GM18873 (cell line): ENCODE results near the gene ZFHX3.

Experiments used
- ATAC-seq: cut with Tn5 transposase; IDR thresholded peaks from one replicate; pipeline ENCODE4 v1.9.1; 2021; ENCODE audit warnings: mild to moderate bottlenecking, moderate library complexity, moderate number of reproducible peaks; ENCODE audit not compliant: unreplicated experiment, low FRiP score

ZFHX3 gene

DNA sequence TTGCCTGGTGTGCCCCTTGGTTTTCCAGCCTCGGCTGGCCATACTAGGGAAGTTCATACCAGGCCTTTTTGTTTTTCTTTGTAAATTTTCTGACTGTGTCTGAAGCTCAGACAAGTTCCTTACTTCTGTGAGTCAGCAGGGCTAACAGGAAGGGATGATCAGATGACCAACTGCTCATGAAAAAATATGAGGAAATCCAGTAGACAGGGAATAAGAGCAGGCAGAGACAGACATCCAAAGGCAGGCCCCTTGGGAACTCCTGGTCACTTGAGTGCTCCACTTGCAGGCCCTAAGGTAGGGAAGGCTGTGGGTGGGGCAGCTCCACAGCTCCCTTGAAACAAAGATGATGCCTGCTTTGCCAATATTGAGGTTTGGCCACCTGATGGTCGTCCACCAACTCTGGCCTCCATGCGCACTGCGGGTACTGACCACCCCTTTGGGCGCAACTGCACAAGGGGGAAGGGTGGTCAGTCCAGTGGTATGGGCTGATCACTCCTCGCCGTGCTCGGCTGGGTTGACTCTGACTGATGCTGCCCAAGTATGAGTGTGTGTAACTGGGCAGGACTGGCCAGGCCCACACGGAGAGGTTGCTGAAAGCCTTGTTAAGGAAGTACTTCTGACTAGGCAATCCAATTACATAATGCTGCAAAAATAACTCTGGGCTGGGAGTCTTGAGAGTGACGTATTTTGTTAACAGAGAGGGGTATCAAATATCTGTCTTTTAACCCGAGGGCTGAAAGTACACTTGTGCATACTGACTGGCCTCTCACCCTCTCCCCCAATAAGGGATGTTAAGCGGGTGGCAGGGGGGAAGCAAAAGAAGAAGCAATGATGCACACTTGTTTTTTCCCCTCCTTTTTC is 20.8 kb upstream of the ZFHX3 start:
- no peak for ATAC-seq

DNA sequence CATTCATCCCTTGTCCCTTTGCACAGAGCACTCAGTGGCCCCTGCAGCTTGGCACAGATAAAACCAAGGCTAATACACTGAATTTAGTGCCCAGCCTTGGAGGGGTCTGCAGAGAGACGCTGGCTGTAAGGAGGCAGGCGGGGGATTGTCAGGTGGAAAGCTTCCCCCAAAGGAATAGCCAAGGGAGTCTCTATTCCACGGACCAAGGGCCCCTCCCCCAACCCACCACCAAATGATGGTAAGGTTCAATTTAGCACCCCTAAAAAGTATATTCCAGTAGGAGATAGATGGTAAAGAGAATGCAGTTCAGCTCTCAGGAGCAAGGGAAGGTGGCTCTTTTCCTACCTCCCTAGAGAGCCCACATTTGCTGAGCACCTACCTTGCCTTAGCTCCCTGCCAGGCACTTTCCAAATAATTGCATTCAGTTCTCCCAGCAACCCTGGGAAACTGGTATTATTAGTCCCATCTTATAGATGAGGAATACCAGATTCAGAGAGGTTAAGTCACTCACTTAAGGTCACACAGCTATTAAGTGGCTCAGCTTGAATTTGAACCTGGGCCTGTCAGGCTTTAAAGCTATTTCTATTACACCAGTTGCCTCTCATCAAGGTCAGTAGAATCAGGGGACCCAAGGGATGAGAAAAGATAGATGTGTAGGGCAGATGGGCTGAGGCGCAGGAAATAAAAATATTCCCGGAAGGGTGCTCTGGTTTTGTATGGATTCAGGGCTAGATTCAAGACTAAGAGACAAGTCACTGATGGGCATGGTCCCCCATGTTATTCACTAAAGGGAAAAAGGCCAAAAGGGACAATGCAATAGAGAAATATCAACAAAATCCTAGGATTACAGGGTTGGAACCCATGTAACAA is 20.0 kb upstream of the ZFHX3 start:
- ATAC-seq = no peak

DNA sequence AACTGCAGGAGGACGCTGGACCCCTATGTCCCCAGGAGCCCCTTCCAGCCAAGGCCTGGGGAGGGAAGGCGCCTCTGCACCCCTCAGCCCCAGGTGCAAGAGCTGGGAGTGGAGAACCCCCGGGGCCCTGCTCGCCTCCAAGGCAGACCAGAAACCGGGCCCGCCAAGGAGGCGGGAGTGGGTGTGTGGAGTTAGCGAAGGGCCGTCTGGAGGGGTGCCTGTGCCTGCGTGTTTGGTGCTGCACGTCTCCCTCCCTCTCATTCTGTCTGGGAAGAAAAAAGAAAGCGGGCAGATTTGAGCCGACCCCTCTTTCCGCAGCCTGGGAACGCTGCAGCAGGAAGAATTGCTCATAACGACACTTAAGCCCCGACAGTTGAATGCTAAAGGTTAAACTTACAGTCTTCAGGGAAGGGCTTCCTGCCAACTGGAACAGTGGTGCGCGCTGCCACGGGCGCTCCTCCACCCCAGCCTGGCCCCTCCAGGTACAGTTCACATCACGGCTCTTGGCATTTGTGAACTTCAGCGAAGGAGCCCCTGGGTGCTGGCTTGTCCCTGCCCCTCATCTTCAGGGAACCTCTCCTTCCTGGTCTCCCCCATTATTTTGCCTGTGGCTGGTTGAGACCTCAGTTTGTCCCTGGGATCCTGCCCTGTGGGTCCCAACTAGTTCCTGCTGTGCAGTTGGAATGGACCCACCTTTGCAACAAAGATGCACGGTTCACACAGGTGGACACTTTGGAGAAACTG is 19.2 kb upstream of the ZFHX3 start:
- ATAC-seq = no peak

DNA sequence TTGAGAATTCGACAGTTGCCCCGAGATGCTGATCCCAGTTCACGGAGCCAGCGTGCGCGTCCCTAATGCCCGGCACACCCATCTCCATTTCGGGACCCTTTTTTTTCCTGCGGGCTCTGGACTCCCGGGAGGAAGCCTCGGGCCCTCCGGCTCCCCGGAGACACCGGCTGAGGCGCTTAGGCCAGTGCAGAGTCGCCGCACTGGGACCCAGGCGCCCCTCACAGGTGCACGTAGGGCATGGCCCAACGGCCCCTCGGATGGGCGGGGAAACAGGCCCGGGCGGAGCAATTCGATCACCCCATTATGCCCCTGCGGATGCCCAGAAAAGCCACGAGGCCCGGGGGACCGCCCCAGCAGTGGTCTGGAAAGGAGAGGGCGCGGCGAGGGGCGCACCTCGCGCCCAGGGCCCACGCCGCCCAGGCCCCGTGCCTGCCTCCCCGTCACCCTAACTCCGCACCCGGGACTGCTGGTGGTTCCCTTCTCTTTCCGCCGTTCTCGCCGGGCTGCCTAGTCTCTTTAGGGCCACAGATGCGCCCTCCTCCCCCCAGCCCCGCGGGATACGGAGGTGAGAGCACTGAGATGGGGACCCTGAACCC is 18.5 kb upstream of the ZFHX3 start:
- ATAC-seq = no peak

DNA sequence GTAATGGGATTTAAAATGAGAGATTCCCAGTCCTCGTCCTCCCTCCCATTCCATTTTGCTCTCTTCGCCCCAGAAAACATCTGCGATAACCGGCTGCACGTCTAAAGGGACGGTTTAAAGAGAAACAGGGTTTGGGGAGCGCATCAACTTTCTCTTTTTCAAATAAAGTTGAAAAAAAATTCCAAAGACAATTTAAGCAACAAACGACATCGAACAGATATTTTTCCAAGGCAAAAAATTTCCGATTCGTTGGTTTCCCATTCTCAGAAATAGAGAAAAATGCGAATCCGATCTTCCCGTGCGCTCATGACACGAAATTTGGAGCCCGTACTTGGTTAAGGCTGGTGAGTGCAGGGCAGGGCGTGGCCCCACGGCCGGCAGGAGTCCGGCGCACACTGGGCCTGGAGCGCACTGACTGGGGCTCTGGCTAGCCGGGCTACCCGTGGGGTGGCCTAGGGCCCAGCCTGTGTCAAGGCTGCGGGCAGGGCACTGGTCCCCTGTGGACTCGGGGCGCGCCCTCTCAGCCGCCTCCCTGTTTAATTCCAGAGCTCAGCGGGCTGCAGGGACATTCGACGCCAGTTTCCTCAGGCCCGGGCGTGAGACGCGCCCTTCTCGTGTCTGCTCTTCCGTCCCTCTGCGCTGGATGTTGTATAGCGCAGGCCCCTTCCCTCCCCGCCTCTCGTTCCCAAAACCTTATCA is 17.9 kb upstream of the ZFHX3 start:
- no peak for ATAC-seq

DNA sequence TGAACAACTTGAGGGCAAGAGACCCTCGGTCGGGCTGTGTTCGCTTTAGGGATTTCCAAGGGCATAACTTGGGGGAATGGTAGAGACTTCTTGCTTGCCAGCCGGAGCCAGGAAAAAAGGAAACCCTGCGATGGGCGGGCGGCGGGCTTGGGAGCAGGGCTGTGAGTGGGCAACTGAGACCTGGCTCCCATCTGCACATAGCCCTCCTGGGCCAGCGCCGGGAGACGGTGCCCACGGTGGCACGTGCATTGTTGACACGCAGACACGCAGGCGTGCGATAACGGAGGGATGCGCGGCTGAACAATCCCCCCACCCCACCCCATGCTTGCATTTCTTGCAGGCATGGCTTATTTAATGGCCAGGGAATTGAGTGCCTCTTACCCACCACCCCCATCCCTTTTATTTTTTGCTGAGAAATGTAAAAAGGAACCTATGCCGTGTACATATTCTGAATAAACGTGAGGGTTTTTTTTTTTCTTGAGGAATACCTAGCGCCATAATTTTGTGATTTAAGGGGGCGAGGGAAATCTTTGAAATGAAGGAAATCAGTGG is 17.1 kb upstream of the ZFHX3 start:
- ATAC-seq = no peak

DNA sequence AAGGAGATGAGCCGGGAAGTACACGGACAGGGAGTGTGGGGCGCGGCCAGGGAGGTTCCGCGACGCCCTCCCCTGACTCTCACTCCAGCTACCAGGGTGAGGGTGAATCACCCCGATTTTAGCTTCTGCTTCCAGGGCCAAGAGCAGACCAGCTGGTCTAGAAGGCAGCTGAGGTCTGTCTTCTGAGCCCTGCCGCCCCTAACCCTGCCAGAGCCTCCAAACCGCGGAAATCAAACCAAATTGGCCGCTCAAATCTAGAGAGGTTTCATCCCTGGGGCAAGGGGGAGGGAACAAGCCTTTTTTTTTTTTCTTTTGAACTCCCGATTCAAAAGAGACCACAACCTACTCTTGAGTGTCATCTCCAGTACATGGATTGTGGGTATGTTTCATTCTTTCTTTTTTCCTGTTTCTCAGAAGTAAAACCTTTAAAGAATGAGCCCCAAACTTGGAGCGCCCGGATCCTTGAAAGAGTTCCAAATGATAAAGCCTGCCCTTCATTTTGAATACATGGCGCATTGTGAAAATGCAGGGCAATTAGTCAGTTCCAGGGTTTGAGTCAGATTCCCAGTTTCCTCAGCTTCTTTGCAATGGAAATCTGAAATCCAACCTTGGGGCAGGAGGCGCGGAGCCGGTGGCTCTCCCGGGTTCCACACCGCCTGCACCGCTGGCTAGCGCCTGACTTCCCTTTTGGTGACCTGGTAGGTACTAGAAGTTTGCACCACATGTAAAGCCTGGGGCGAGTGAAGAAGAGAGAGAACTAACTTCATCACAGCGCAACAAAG is 16.5 kb upstream of the ZFHX3 start:
- no peak for ATAC-seq

DNA sequence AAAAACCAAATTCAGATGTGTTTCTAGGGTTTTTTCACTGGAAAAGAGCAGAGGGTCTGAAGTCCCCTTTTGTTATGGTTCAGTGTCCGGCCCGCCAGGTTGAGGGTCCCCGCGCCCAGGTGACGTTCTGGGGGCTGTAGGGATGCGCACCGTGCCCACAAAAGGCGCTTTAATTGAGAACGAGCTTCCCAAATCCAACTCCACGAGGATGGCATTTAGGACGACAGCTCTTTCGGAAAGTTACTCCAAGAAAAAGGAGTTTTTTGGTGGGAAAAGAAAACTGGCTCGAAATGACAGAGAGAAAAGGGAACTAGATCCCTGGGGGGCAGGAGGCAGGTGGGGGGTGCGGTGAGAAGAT is 15.9 kb upstream of the ZFHX3 start:
- ATAC-seq = no peak

DNA sequence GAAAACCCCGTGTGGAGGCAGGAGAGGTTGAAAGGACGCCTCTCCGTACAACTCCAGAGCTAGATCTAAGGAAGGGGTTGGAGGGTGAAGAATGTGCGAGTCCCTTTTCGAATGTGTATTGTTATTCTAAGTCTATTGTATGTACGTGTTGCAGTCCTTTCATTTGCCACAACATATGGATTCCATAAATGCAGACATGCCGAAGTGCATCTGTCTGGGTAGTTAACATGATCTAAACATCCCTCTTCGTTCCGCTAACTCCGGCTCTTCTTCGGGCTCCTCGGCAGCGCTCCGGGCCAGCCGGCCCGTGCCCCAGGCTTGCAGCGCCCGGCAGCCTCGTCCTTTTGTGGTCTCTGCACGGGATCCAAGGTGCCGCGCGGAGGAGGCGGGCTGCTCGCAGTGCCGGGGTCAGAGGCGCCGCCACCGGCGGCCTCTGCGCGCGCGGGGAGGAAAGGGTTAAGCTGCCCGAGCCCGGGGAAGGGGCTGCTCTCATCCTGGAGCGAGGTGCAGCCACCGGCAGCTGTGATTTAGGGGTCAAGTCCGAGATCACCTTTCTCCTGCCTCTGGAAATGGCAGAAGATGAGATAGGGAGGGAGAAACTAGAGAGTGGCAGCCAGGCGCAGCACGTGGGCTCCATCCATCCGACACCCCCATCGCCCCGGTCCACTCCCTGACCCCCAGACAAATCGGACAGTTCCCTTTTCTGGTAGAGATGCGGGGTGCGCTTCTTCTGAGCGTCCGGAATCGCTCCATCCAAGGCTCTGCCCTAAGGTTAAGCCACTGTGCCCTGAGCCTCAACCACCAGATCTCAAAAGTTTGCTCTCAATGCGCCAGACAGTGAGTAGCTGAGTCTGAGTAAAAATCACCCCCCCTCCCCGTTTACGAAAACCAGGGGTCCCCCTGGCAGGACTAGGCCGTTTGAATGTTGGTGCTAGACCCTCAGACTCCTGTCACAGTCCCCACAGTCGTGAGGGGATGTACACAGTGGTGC is 15.1 kb upstream of the ZFHX3 start:
- ATAC-seq = no peak

DNA sequence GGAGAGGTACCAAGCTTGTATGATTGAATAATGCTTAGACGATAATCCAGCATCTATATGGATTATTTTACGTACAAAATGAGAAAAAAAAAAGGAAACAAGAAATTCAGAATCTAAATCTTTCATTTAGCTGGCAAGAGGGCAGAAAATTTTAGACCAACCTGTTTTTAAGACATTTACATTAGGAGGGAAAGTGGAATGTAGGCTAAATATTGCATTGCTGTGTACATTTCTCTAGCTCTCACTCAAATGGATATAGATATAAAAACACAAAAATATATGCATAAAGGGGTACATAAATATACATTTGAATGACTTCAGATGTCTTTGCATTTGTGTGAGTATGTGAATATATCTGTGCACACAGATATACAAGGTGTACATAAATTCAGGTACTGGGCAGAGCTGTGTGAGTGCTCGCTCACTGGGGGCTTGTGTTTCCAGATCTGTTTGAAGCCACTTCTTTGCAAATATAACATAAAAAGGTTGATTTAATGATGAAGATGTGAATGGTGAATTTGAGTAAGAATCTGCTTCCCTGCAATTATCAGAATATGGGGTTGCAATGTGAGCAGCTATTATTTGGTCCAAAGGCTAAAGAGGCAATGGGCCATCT is 14.2 kb upstream of the ZFHX3 start:
- ATAC-seq = no peak

DNA sequence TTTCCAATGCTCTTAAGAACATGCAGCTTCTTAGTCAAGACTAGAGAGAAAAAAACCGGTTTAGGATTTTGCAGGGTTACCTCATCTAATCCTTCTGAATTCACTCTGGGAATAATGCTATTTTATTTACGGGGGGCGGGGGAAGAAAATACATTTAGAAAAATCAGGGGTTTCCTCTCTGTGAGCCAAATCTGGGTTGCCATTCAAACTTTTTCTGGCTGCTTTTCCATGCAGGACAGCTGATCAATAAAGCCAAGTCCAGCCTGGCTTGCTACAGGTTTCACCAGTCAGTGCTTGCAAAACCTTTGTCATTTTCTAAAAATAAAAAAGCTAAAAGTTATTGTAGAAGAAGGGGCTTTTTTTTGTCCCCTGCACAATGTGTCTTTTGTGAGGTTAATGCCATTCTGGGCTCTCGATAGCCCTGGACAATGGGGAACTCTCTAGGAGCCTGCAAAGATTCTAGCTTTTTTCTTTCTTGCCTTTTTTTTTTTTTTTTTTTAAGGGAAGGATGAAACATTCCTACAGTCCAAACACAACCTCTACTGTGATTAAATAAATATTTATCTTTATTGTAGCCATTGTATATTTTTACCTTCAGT is 13.1 kb upstream of the ZFHX3 start:
- ATAC-seq = no peak

DNA sequence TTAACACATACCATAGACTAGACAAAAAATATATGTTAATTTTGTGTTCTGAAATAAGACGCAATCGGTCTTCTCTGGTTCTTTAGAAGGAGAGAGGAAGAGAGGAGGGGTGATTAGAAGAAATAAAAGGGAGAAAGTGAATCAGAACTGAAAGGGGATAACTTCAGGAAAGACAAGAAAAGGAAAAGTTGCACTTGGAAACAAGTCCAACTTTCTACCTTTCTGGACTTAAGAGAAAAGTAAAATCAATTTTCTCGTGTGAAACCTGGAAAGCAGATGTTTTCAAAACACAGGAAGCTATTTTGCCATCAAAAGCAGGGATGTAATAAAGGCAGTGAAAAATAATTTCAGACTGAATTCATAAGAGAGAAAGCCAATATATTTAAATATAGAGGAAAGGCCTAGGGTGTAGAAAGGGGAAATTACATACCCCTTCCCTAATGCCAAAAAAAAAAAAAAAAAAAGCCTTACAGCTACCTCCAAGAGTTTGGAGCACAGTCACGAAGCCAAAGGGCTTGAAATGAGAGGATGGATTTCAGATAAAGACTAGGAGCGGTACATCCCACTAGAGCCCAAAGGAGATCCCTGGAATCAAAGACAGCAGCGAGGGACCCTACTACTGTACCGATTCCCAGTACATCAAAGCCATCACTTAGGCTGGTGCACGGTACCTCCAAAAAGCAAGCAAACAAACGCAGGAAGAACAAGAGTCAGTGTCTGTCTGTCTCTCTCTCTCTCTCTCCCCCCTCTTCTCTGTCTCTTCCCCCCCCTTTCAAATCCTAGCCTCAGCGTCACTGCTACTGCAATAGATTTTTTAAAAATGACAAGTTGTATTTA is 12.1 kb upstream of the ZFHX3 start:
- no peak for ATAC-seq

DNA sequence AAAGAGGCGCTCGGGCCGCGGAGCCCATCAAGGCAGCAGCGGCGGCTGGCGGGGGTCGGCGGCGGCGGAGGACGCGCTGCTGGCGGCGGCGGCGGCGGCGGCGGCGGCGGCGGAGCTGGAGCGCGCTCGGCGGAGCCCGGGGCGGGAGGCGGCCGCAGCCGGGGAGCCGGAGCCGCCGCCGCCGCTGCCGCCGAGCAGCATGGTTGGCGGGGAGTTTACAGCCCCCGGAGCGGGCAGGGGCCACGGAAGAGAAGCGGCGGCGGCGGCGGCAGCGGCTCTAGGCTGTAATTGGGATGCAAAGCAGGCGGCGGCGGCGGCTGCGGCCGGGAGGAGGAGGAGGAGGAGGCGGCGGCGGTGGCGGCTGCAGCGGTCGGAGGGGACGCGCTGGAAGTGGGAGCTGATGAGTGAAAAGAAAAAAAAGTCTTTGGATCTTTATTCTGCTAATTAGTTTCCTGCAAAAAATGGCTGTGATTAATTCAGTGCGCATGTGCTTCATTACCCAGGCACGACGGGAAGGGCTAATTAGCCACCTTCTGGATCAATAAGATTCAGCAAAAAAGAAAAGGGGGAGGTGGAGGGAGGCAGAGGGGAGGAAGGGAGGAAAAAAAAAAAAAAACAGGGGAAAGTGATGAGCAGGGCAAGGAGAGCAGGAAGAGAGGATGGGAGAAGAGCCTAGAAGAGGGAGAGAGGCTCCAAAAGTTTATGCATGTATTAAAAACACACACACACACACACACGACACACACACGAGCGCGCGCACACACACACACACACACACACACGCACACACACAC is 10.9 kb upstream of the ZFHX3 start:
- ATAC-seq = peak; percentile 6

DNA sequence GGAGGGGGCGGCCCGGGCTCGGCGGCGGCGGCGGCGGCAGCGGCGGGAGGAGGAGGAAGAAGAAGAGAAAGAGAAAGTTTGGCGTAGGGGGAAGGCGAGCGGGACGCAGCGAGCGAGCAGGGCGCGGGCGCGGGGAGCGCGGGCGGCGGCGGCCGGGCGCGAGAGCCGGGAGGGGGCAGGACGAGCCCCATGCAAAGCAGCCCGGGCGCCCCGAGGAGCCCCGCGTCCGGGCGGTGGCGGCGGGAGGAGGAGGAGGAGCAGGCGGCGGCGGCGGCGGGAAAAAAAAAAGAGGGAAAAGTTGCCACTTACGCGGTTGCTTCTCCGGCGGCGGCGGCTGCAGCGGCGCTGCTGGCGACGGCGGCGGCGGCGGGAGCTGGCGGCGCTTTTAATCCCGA is 10.3 kb upstream of the ZFHX3 start:
- peak; percentile 53 for ATAC-seq
